BJ (cell line): ENCODE measurements around the gene PALM. TPM values are rescaled to one million over a fixed set of nuclear protein-coding genes. Genes with fewer than 3 reads are reported as not detected.

Experiments used
- CTCF ChIA-PET: fragments of 350-600 bp; formaldehyde crosslinking; extraction: SDS; loops from one replicate; lab custom pipeline; 2021; ENCODE audit warnings: antibody characterized with exemption, inconsistent platforms; lab: Yijun Ruan, JAX
- POLR2A ChIA-PET: fragments of 300-600 bp; sonication (Branson Sonifier 250); formaldehyde crosslinking; extraction: SDS; loops from one replicate; lab custom pipeline; 2021; ENCODE audit warnings: antibody characterized with exemption; lab: Charles Lee
- DNase-seq: peaks from one replicate; pipeline ENCODE4 v3.0.0-alpha.2; 2011; ENCODE audit warnings: low read depth
- H3K27me3 ChIP-seq: 2 replicates; pipeline ENCODE4 v1.6.0; 2011; ENCODE audit warnings: low read length; ENCODE audit not compliant: control insufficient read depth, insufficient read depth
- H3K36me3 ChIP-seq: 2 replicates; pipeline ENCODE4 v1.5.1; 2011; ENCODE audit warnings: low read length; ENCODE audit not compliant: control insufficient read depth, insufficient read depth
- H3K4me3 ChIP-seq: 2 replicates; pipeline ENCODE4 v1.5.1; 2011; ENCODE audit warnings: low read depth, mild to moderate bottlenecking, control low read depth, low read length
- polyA plus RNA-seq: library from polyadenylated mRNA; depleted of rRNA; stranded (reverse); fragments of >200 nt; gene quantifications from 2 replicates; pipeline ENCODE4 v1.2.3, GENCODE V29; 2011
- TF ChIP-seq, protein P1 (sequence below): IDR thresholded peaks from 2 replicates; pipeline ENCODE4 v1.5.1; 2011; ENCODE audit warnings: low read depth, mild to moderate bottlenecking, control low read depth, inconsistent platforms, low read length, moderate library complexity; ENCODE audit not compliant: insufficient read depth

Gene PALM
- polyA plus RNA-seq, 1 experiment: 1.2 TPM

GRCh38 chr19:788983-789700 is 80.4 kb downstream of the PALM start:
- TF ChIP-seq, protein P1, sequence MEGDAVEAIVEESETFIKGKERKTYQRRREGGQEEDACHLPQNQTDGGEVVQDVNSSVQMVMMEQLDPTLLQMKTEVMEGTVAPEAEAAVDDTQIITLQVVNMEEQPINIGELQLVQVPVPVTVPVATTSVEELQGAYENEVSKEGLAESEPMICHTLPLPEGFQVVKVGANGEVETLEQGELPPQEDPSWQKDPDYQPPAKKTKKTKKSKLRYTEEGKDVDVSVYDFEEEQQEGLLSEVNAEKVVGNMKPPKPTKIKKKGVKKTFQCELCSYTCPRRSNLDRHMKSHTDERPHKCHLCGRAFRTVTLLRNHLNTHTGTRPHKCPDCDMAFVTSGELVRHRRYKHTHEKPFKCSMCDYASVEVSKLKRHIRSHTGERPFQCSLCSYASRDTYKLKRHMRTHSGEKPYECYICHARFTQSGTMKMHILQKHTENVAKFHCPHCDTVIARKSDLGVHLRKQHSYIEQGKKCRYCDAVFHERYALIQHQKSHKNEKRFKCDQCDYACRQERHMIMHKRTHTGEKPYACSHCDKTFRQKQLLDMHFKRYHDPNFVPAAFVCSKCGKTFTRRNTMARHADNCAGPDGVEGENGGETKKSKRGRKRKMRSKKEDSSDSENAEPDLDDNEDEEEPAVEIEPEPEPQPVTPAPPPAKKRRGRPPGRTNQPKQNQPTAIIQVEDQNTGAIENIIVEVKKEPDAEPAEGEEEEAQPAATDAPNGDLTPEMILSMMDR: peak; percentile 23; the same call in 1 of the 2 replicates
- ChIA-PET POLR2A (interaction anchor here (0.6 kb wide), 1 partner anchor 36 kb away, joined by 9 read pairs; no protein-coding TSS in a partner anchor), CTCF (interaction anchor here (1.3 kb wide), 1 partner anchor 19 kb away, joined by 5 read pairs; no protein-coding TSS in a partner anchor)
- no peak for DNase-seq
- Histone ChIP-seq H3K27me3 (no peaks in the 10 kb centered on the region), H3K36me3 (no peaks in the 10 kb centered on the region; the same call in 1 of the 2 replicates), H3K4me3 (no peak overlapping the region)

DNA sequence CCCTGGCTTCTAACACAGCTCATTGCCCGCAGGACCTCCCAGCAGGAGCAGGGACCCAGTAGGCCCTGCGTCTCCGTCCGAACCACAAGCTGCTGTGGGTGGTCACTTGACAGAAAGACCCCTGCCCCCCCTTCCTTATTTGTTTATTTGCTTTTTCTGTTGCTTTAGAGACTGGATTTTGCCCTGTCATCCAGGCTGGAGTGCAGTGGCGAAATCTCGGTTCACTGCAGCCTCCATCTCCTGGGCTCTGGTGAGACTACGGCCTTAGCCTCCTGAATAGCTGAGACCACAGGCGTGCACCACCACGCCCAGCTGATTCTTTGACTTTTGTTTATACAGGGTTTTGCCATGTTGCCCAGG is 80.9 kb downstream of the PALM start:
- TF ChIP-seq, protein P1: no peak
- H3K4me3 ChIP-seq: no peak overlapping the region
- ChIA-PET POLR2A (no interaction called here), CTCF (interaction anchor here (1.3 kb wide), 1 partner anchor 20 kb away, joined by 5 read pairs; no protein-coding TSS in a partner anchor)
- no peaks in the 10 kb centered on the region for H3K27me3 ChIP-seq
- H3K36me3 ChIP-seq: no peaks in the 10 kb centered on the region; the same call in 1 of the 2 replicates
- no peak for DNase-seq

DNA sequence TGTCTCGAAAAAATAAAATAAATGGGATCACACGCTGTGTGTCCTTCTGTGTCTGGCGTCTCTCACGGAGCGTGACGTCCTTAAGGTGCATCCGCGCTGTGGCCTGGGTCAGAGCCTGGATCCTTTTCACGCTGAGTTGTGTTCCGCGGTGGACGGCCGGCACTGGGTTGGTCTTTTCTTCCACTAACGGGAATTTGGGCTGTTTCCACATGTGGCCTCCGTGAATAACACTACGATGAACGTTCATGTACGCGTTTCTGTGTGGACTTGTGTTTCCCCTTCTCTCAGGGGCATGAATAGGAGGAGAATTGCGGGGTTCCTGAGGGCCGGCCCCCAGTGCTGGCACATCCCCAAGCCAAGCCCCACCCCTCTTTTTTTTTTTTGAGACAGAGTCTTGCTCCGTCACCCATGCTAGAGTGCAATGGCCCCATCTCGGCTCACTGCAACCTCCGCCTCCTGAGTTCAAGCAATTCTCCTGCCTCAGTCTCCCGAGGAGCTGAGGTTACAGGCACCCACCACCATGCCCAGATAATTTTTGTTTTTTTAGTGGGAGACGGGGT is 82.4 kb downstream of the PALM start:
- no peaks in the 10 kb centered on the region for H3K27me3 ChIP-seq
- DNase-seq: no peak
- no peaks in the 10 kb centered on the region; the same call in 1 of the 2 replicates for H3K36me3 ChIP-seq
- TF ChIP-seq, protein P1: no peak
- no peak overlapping the region for H3K4me3 ChIP-seq
- CTCF ChIA-PET: interaction anchor here (0.6 kb wide), 1 partner anchor 102 kb away, joined by 3 read pairs; the partner anchor contains the start of gene MED16
- POLR2A ChIA-PET: no interaction called here

- ChIA-PET POLR2A (no interaction called here), CTCF (interaction anchor here (0.6 kb wide), 1 partner anchor 101 kb away, joined by 3 read pairs; the partner anchor contains the start of gene MED16)
Observed at GRCh38 chr19:791567-792305, 83.0 kb downstream of the PALM start.

More at GRCh38 chr19:791567-792305, 83.0 kb downstream of the PALM start:
- no peak for DNase-seq
- Histone ChIP-seq H3K27me3 (no peaks in the 10 kb centered on the region), H3K4me3 (no peak overlapping the region), H3K36me3 (no peaks in the 10 kb centered on the region; the same call in 1 of the 2 replicates)
- TF ChIP-seq, protein P1: no peak
